Measurements from ENCODE around the gene GDPD3. TPM values are rescaled to one million over a fixed set of nuclear protein-coding genes. Genes with fewer than 3 reads are reported as not detected.
A peak's percentile ranks its signal among the peaks of the same experiment; 100 is the strongest.

The GDPD3 gene
- total and polyA plus RNA-seq, 9 of the 15 experiments (the other 6 are each of a cell fraction or from before 2014, with no cell fraction given) = 0.47 to 3.9 (median 1.1) TPM

DNA sequence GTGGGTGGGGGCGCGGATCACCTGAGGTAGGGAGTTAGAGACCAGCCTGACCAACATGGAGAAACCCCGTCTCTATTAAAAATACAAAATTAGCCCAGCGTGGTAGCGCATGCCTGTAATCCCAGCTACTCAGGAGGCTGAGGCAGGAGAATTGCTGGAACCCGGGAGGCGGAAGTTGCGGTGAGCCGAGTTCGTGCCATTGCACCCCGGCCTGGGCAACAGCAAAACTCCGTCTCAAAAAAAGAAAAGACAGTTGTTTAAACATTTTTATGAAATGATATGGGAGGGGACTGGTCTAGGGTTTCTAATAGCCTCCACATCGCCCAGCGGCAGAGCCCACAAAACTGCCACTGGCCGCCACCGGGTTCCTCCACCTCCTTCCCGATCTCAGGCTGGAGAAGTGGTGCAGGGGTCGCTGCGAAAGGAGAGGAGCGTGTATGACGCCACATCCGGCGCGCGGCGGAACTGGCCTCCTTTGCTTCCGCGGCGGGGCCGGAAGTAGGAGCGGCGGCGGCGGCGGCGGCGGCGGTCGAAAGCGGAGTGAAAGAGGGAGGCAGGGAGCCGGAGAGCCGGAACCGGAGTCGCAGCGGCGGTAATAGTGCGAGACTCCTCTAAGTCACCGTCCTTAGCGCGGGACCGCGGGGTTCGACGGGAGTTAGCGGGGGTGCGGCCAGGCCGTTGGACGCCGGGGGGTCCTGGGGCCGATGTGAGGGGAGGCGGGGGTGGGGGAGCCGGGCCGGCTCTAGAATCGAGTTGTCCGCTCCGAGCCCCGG is 37.6 kb downstream of the GDPD3 start, which contains the start of gene PPP4C (continued):
- TF ChIP-seq, protein P1, sequence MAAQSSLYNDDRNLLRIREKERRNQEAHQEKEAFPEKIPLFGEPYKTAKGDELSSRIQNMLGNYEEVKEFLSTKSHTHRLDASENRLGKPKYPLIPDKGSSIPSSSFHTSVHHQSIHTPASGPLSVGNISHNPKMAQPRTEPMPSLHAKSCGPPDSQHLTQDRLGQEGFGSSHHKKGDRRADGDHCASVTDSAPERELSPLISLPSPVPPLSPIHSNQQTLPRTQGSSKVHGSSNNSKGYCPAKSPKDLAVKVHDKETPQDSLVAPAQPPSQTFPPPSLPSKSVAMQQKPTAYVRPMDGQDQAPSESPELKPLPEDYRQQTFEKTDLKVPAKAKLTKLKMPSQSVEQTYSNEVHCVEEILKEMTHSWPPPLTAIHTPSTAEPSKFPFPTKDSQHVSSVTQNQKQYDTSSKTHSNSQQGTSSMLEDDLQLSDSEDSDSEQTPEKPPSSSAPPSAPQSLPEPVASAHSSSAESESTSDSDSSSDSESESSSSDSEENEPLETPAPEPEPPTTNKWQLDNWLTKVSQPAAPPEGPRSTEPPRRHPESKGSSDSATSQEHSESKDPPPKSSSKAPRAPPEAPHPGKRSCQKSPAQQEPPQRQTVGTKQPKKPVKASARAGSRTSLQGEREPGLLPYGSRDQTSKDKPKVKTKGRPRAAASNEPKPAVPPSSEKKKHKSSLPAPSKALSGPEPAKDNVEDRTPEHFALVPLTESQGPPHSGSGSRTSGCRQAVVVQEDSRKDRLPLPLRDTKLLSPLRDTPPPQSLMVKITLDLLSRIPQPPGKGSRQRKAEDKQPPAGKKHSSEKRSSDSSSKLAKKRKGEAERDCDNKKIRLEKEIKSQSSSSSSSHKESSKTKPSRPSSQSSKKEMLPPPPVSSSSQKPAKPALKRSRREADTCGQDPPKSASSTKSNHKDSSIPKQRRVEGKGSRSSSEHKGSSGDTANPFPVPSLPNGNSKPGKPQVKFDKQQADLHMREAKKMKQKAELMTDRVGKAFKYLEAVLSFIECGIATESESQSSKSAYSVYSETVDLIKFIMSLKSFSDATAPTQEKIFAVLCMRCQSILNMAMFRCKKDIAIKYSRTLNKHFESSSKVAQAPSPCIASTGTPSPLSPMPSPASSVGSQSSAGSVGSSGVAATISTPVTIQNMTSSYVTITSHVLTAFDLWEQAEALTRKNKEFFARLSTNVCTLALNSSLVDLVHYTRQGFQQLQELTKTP (IDR thresholded peaks at IDR 0.05; ENCODE audit: low read depth in 1 of 2, partially characterized antibody in 2 of 2) = no peak
- 0 out of 2 replicates have a peak, but pooled peaks have one; percentile 14 for TF ChIP-seq FOSL1 (tag; conservative IDR thresholded peaks at IDR 0.05)
- no peak for TF ChIP-seq NFATC3 (IDR thresholded peaks at IDR 0.05)
- no peak for TF ChIP-seq SP2 (IDR thresholded peaks at IDR 0.05; ENCODE audit: extremely low read depth, low read depth, low read length, poor library complexity, severe bottlenecking)
- peak; percentile 48; the same call in 1 of the 2 replicates for TF ChIP-seq SMAD4 (CRISPR knock-in tag; conservative IDR thresholded peaks at IDR 0.05)
- peak; percentile 88 for TF ChIP-seq SMAD1 (IDR thresholded peaks at IDR 0.05; ENCODE audit: low read depth, low read length, partially characterized antibody)
- peak; percentile 89 for TF ChIP-seq ZBTB12 (CRISPR knock-in tag; IDR thresholded peaks at IDR 0.05)
- TF ChIP-seq STAG1 (CRISPR knock-in tag; IDR thresholded peaks at IDR 0.05; ENCODE audit: borderline replicate concordance) = 0 out of 2 replicates have a peak, but pooled peaks have one; percentile 13
- TF ChIP-seq, protein P2, sequence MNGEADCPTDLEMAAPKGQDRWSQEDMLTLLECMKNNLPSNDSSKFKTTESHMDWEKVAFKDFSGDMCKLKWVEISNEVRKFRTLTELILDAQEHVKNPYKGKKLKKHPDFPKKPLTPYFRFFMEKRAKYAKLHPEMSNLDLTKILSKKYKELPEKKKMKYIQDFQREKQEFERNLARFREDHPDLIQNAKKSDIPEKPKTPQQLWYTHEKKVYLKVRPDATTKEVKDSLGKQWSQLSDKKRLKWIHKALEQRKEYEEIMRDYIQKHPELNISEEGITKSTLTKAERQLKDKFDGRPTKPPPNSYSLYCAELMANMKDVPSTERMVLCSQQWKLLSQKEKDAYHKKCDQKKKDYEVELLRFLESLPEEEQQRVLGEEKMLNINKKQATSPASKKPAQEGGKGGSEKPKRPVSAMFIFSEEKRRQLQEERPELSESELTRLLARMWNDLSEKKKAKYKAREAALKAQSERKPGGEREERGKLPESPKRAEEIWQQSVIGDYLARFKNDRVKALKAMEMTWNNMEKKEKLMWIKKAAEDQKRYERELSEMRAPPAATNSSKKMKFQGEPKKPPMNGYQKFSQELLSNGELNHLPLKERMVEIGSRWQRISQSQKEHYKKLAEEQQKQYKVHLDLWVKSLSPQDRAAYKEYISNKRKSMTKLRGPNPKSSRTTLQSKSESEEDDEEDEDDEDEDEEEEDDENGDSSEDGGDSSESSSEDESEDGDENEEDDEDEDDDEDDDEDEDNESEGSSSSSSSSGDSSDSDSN (IDR thresholded peaks at IDR 0.05; ENCODE audit: borderline replicate concordance in 1 of 2, low read depth in 2 of 2, low read length in 2 of 2) = 0 out of 4 replicates have a peak, but pooled peaks of 1 of the 2 experiments have one; percentile 31
- TF ChIP-seq, protein P3, sequence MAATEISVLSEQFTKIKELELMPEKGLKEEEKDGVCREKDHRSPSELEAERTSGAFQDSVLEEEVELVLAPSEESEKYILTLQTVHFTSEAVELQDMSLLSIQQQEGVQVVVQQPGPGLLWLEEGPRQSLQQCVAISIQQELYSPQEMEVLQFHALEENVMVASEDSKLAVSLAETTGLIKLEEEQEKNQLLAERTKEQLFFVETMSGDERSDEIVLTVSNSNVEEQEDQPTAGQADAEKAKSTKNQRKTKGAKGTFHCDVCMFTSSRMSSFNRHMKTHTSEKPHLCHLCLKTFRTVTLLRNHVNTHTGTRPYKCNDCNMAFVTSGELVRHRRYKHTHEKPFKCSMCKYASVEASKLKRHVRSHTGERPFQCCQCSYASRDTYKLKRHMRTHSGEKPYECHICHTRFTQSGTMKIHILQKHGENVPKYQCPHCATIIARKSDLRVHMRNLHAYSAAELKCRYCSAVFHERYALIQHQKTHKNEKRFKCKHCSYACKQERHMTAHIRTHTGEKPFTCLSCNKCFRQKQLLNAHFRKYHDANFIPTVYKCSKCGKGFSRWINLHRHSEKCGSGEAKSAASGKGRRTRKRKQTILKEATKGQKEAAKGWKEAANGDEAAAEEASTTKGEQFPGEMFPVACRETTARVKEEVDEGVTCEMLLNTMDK (IDR thresholded peaks at IDR 0.05; ENCODE audit: borderline replicate concordance, insufficient read depth, low read depth, low read length, poor library complexity, severe bottlenecking) = peak; percentile 13
- TF ChIP-seq ZNF639 (CRISPR knock-in tag; conservative IDR thresholded peaks at IDR 0.05 in 1 of 2, IDR thresholded peaks at IDR 0.05 in 1 of 2) = peak in 1 of 2 experiments; percentile 88; a peak in 2 of 4 replicates

Measured in K562 (cell line).